Measurements from ENCODE around the gene NBAS.
"Not testable (repeated sequence)": the region's sequence is repeated elsewhere in the genome, so short reads cannot be mapped to it uniquely, and the experiment has no call there.

Gene NBAS

GRCh38 chr2:15412309-15412708, 148.8 kb downstream of the NBAS start:
- DNase-seq (ENCODE audit: low spot score), result no peak

GRCh38 chr2:15410884-15411283, 150.2 kb downstream of the NBAS start:
- no peak for DNase-seq (ENCODE audit: low spot score)

GRCh38 chr2:15408759-15409158, 152.4 kb downstream of the NBAS start:
- no peak for DNase-seq (ENCODE audit: low spot score)

- no peak for DNase-seq (ENCODE audit: low spot score)
These were observed 153.5 kb downstream of the NBAS start for GRCh38 chr2:15407666-15408065.

GRCh38 chr2:15404511-15404910, 156.6 kb downstream of the NBAS start:
- DNase-seq (ENCODE audit: low spot score), result not testable (repeated sequence)

GRCh38 chr2:15400240-15400826, 160.8 kb downstream of the NBAS start:
- no peak for DNase-seq (ENCODE audit: low spot score)

- DNase-seq (ENCODE audit: low spot score), result no peak
These were observed 161.9 kb downstream of the NBAS start for GRCh38 chr2:15399241-15399640.

- DNase-seq (ENCODE audit: low spot score), result no peak
These were observed 169.4 kb downstream of the NBAS start for GRCh38 chr2:15391751-15392150.

GRCh38 chr2:15389895-15390294, 171.2 kb downstream of the NBAS start:
- no peak for DNase-seq (ENCODE audit: low spot score)

- no peak for DNase-seq (ENCODE audit: low spot score)
These were observed 171.8 kb downstream of the NBAS start for GRCh38 chr2:15389326-15389700.

- DNase-seq (ENCODE audit: low spot score), result no peak
These were observed 172.5 kb downstream of the NBAS start for GRCh38 chr2:15388406-15389325.

- no peak for DNase-seq (ENCODE audit: low spot score)
These were observed 175.9 kb downstream of the NBAS start for GRCh38 chr2:15385184-15385583.

GRCh38 chr2:15383695-15384350, 177.3 kb downstream of the NBAS start:
- no peak for DNase-seq (ENCODE audit: low spot score)

GRCh38 chr2:15378148-15378908, 182.8 kb downstream of the NBAS start:
- DNase-seq (ENCODE audit: low spot score), result no peak

GRCh38 chr2:15377202-15377601, 183.9 kb downstream of the NBAS start:
- no peak for DNase-seq (ENCODE audit: low spot score)

GRCh38 chr2:15372019-15372418, 189.1 kb downstream of the NBAS start:
- DNase-seq (ENCODE audit: low spot score), result no peak

- no peak for DNase-seq (ENCODE audit: low spot score)
These were observed 192.0 kb downstream of the NBAS start for GRCh38 chr2:15369129-15369528.

GRCh38 chr2:15367715-15368114, 193.4 kb downstream of the NBAS start:
- DNase-seq (ENCODE audit: low spot score), result no peak

- DNase-seq (ENCODE audit: low spot score), result no peak
These were observed 193.9 kb downstream of the NBAS start for GRCh38 chr2:15367205-15367604.

GRCh38 chr2:15365411-15365810, 195.7 kb downstream of the NBAS start:
- no peak for DNase-seq (ENCODE audit: low spot score)

- no peak for DNase-seq (ENCODE audit: low spot score)
These were observed 196.6 kb downstream of the NBAS start for GRCh38 chr2:15364561-15364960.

- no peak for DNase-seq (ENCODE audit: low spot score)
These were observed 197.4 kb downstream of the NBAS start for GRCh38 chr2:15363734-15364133.
